GM23248 (cell line): Measurements from ENCODE around the gene ACAA1. TPM values are rescaled to one million over a fixed set of nuclear protein-coding genes. Genes with fewer than 3 reads are reported as not detected.

ENCODE experiments used
- DNase-seq: peaks from one replicate; pipeline ENCODE4 v3.0.0-alpha.2; 2015
- H2AFZ ChIP-seq: fragments of 200-600 bp; sonication (generic); 2 replicates; pipeline ENCODE4 v1.6.1; 2016; ENCODE audit warnings: antibody characterized with exemption
- H3F3A ChIP-seq: fragments of 200-600 bp; sonication (generic); 2 replicates; pipeline ENCODE4 v1.6.1; 2016; ENCODE audit warnings: mild to moderate bottlenecking, antibody characterized with exemption, mixed run types; ENCODE audit not compliant: insufficient read depth
- H3K27ac ChIP-seq: fragments of 200-600 bp; sonication (generic); 2 replicates; pipeline ENCODE4 v1.5.1; 2016; ENCODE audit warnings: mild to moderate bottlenecking
- H3K27me3 ChIP-seq: fragments of 200-600 bp; sonication (generic); replicated peaks from 2 replicates; pipeline ENCODE4 v1.6.1; 2016; ENCODE audit warnings: mild to moderate bottlenecking; ENCODE audit not compliant: insufficient read depth
- H3K36me3 ChIP-seq: fragments of 200-600 bp; sonication (generic); 2 replicates; pipeline ENCODE4 v1.6.1; 2016; ENCODE audit warnings: low read depth, mild to moderate bottlenecking
- H3K4me1 ChIP-seq: fragments of 200-600 bp; sonication (generic); 2 replicates; pipeline ENCODE4 v1.6.1; 2016; ENCODE audit warnings: mild to moderate bottlenecking; ENCODE audit not compliant: insufficient read depth
- H3K4me2 ChIP-seq: fragments of 200-600 bp; sonication (generic); one replicate; pipeline ENCODE4 v1.6.1; 2016; ENCODE audit warnings: mild to moderate bottlenecking; ENCODE audit not compliant: unreplicated experiment
- H3K4me3 ChIP-seq: fragments of 200-600 bp; sonication (generic); 2 replicates; pipeline ENCODE4 v1.5.1; 2016; ENCODE audit warnings: mild to moderate bottlenecking
- H3K79me2 ChIP-seq: fragments of 200-600 bp; sonication (generic); 2 replicates; pipeline ENCODE4 v1.6.1; 2016; ENCODE audit warnings: mild to moderate bottlenecking; ENCODE audit not compliant: insufficient read depth
- H3K9ac ChIP-seq: fragments of 200-600 bp; sonication (generic); 2 replicates; pipeline ENCODE4 v1.6.1; 2016; ENCODE audit warnings: mild to moderate bottlenecking
- H3K9me2 ChIP-seq: fragments of 200-600 bp; sonication (generic); 2 replicates; pipeline ENCODE4 v1.6.1; 2016; ENCODE audit warnings: mixed run types, mild to moderate bottlenecking, moderate library complexity; ENCODE audit not compliant: insufficient read depth
- H3K9me3 ChIP-seq: fragments of 200-600 bp; sonication (generic); one replicate; pipeline ENCODE4 v1.6.1; 2017; ENCODE audit warnings: low read depth
- H4K20me1 ChIP-seq: fragments of 200-600 bp; sonication (generic); 2 replicates; pipeline ENCODE4 v1.6.0; 2016; ENCODE audit not compliant: insufficient read depth
- EZH2 ChIP-seq: fragments of 200-600 bp; sonication (generic); IDR thresholded peaks from 2 replicates; pipeline ENCODE4 v1.6.1; 2018; ENCODE audit warnings: antibody characterized with exemption, mild to moderate bottlenecking; ENCODE audit not compliant: insufficient read depth, poor library complexity, severe bottlenecking
- EZH2phosphoT487 ChIP-seq: fragments of 200-600 bp; sonication (generic); IDR thresholded peaks from 2 replicates; pipeline ENCODE4 v1.6.1; 2018; ENCODE audit warnings: antibody characterized with exemption, moderate library complexity, mild to moderate bottlenecking, low read depth; ENCODE audit not compliant: insufficient read depth
- WGBS, 2 experiments: methylation state at CpG; one replicate each; pipeline ENCODE4 v1.1.6; 2015 to 2017; ENCODE audit warnings: low lambda C conversion rate in 2 of 2, low coverage in 1 of 2; ENCODE audit errors: missing lambda C conversion rate in 2 of 2; 5-methylcytosine and 5-hydroxymethylcytosine counted together
- in situ Hi-C: fragments of 300-500 bp; cut with MboI; formaldehyde crosslinking; loops from 2 replicates; pipeline ENCODE4 v1.15.0; 2020
- polyA plus RNA-seq: library from polyadenylated mRNA; unstranded; fragments of >200 nt; fragmentation: Nextera tagmentation; extraction: Ambion mirVana; gene quantifications from 2 replicates; pipeline ENCODE4 v1.2.1, GENCODE V29; 2016
- total RNA-seq: library from RNA; depleted of rRNA; stranded (reverse); fragments of >200 nt; shearing (Covaris generic); gene quantifications from 2 replicates; pipeline ENCODE4 v1.2.3, GENCODE V29; 2014

Gene ACAA1
- total and polyA plus RNA-seq, 2 experiments from 2014 or later, result 32.9 to 50.5 TPM

GRCh38 chr3:38095669-38096483, 41.1 kb downstream of the ACAA1 start:
- no peak overlapping the region for H3K9ac ChIP-seq
- in situ Hi-C loops, result no loop called here
- H2AFZ ChIP-seq, result no peak overlapping the region
- no peak overlapping the region for H3K4me2 ChIP-seq
- H3K27me3 ChIP-seq, result peaks cover 22% of the 10 kb centered on the region
- H3K4me1 ChIP-seq, result no peaks in the 10 kb centered on the region
- no peak for TF ChIP-seq EZH2
- no peak overlapping the region for H3K4me3 ChIP-seq
- H3F3A ChIP-seq, result no peaks in the 10 kb centered on the region
- no peaks in the 10 kb centered on the region for H3K79me2 ChIP-seq
- H4K20me1 ChIP-seq, result no peaks in the 10 kb centered on the region
- 42 to 52% methylated on average over 6 of the region's 6 CpGs for WGBS, 2 experiments
- no peak overlapping the region for H3K27ac ChIP-seq
- H3K9me3 ChIP-seq, result no peaks in the 10 kb centered on the region
- no peaks in the 10 kb centered on the region for H3K9me2 ChIP-seq
- DNase-seq, result no peak
- H3K36me3 ChIP-seq, result no peaks in the 10 kb centered on the region

- no peaks in the 10 kb centered on the region for H3K79me2 ChIP-seq
- H3K4me1 ChIP-seq, result no peaks in the 10 kb centered on the region
- H3K27me3 ChIP-seq, result peaks cover 13% of the 10 kb centered on the region
- no peak overlapping the region for H3K4me2 ChIP-seq
- H3K4me3 ChIP-seq, result no peak overlapping the region
- H3K9me2 ChIP-seq, result no peaks in the 10 kb centered on the region
- no peak for TF ChIP-seq EZH2
- no peak for TF ChIP-seq EZH2phosphoT487
- WGBS, 2 experiments, result 22 to 38% methylated on average over 3 of the region's 3 CpGs
- no peaks in the 10 kb centered on the region for H4K20me1 ChIP-seq
- no peaks in the 10 kb centered on the region for H3K9me3 ChIP-seq
- in situ Hi-C loops, result no loop called here
- H3F3A ChIP-seq, result no peaks in the 10 kb centered on the region
- no peak overlapping the region for H3K27ac ChIP-seq
- DNase-seq, result no peak
- H2AFZ ChIP-seq, result no peak overlapping the region
- no peak overlapping the region for H3K9ac ChIP-seq
- H3K36me3 ChIP-seq, result no peaks in the 10 kb centered on the region
These were observed 41.9 kb downstream of the ACAA1 start for GRCh38 chr3:38094999-38095398.

- no peak for TF ChIP-seq EZH2
- TF ChIP-seq EZH2phosphoT487, result no peak
- 58 to 69% methylated on average over 3 of the region's 3 CpGs for WGBS, 2 experiments
- DNase-seq, result no peak
- no peaks in the 10 kb centered on the region for H3K9me2 ChIP-seq
- no peak overlapping the region for H3K9ac ChIP-seq
- no peaks in the 10 kb centered on the region for H3K79me2 ChIP-seq
- H2AFZ ChIP-seq, result no peak overlapping the region
- no peaks in the 10 kb centered on the region for H4K20me1 ChIP-seq
- in situ Hi-C loops, result no loop called here
- H3K36me3 ChIP-seq, result no peaks in the 10 kb centered on the region
- no peaks in the 10 kb centered on the region for H3K4me1 ChIP-seq
- no peak overlapping the region for H3K27ac ChIP-seq
- no peaks in the 10 kb centered on the region for H3F3A ChIP-seq
- no peak overlapping the region for H3K4me2 ChIP-seq
- H3K27me3 ChIP-seq, result no peaks in the 10 kb centered on the region
- no peaks in the 10 kb centered on the region for H3K9me3 ChIP-seq
- H3K4me3 ChIP-seq, result no peak overlapping the region
These were observed 46.5 kb downstream of the ACAA1 start for GRCh38 chr3:38090453-38090852.

GRCh38 chr3:38089163-38089562, 47.8 kb downstream of the ACAA1 start:
- no peak overlapping the region for H3K4me2 ChIP-seq
- no peaks in the 10 kb centered on the region for H3K79me2 ChIP-seq
- no peaks in the 10 kb centered on the region for H3K27me3 ChIP-seq
- no peak overlapping the region for H3K27ac ChIP-seq
- in situ Hi-C loops, result no loop called here
- H3F3A ChIP-seq, result 0 out of 2 replicates have a peak, but pooled peaks cover under 1% of the 10 kb centered on the region
- WGBS, 2 experiments, result 43 to 60% methylated on average over 2 of the region's 2 CpGs
- no peaks in the 10 kb centered on the region for H3K9me3 ChIP-seq
- TF ChIP-seq EZH2phosphoT487, result no peak
- no peak for TF ChIP-seq EZH2
- no peak overlapping the region for H3K9ac ChIP-seq
- H4K20me1 ChIP-seq, result no peaks in the 10 kb centered on the region
- DNase-seq, result no peak
- H3K9me2 ChIP-seq, result no peaks in the 10 kb centered on the region
- H3K4me3 ChIP-seq, result no peak overlapping the region
- no peaks in the 10 kb centered on the region for H3K4me1 ChIP-seq
- no peak overlapping the region for H2AFZ ChIP-seq
- H3K36me3 ChIP-seq, result no peaks in the 10 kb centered on the region
